ENCODE data around the gene NDUFV1. TPM values are rescaled to one million over a fixed set of nuclear protein-coding genes. Genes with fewer than 3 reads are reported as not detected.

NDUFV1 gene
- total RNA-seq, 4 donors from 2014 or later, result 148 to 403 (median 197) TPM

DNA sequence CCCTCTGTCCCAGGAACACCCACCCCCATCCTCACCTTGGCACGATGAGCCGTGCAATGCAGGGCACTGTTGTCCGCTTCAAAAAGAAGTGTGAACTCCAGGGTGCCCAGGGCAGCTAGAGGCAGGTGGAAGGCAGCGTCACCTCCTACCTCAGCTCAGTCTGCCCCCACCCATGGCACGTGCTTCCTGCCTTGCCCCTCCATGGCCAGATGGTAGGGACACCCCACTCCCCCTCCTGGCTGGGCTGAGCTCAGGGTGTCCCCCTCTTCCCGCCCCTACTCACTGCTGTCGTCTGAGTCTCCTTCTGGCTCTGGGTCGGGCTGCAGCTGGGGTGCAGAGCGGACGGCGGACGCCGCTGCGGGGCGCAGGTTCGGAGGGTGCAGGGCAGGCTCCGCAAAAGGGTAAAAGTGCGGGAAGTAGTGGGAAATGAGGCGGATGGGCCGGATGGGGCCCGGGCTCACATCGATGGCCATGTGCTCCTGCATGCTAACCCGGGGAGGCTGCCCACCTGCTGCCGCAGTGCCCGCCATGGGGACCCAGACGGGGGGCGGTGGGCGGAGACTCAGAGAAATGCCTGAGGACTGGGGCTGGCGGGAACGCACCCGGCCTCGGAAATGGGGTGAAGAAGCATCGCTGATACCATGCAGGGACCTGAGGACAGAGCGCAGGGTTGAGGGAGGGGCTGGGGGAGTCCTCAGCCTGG lies 9.1 kb downstream of the NDUFV1 start:
- TF ChIP-seq, protein P1, sequence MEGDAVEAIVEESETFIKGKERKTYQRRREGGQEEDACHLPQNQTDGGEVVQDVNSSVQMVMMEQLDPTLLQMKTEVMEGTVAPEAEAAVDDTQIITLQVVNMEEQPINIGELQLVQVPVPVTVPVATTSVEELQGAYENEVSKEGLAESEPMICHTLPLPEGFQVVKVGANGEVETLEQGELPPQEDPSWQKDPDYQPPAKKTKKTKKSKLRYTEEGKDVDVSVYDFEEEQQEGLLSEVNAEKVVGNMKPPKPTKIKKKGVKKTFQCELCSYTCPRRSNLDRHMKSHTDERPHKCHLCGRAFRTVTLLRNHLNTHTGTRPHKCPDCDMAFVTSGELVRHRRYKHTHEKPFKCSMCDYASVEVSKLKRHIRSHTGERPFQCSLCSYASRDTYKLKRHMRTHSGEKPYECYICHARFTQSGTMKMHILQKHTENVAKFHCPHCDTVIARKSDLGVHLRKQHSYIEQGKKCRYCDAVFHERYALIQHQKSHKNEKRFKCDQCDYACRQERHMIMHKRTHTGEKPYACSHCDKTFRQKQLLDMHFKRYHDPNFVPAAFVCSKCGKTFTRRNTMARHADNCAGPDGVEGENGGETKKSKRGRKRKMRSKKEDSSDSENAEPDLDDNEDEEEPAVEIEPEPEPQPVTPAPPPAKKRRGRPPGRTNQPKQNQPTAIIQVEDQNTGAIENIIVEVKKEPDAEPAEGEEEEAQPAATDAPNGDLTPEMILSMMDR (IDR thresholded peaks at IDR 0.05; ENCODE audit: low read depth), result no peak

GRCh38 chr11:67616431-67617242 lies 9.9 kb downstream of the NDUFV1 start:
- TF ChIP-seq, protein P1 (IDR thresholded peaks at IDR 0.05; ENCODE audit: low read depth), result no peak

- TF ChIP-seq, protein P1 (IDR thresholded peaks at IDR 0.05; ENCODE audit: low read depth), result no peak
These were observed 10.7 kb downstream of the NDUFV1 start for GRCh38 chr11:67617243-67617953.

GRCh38 chr11:67626970-67627369 lies 20.2 kb downstream of the NDUFV1 start:
- TF ChIP-seq, protein P1 (IDR thresholded peaks at IDR 0.05; ENCODE audit: low read depth), result no peak

DNA sequence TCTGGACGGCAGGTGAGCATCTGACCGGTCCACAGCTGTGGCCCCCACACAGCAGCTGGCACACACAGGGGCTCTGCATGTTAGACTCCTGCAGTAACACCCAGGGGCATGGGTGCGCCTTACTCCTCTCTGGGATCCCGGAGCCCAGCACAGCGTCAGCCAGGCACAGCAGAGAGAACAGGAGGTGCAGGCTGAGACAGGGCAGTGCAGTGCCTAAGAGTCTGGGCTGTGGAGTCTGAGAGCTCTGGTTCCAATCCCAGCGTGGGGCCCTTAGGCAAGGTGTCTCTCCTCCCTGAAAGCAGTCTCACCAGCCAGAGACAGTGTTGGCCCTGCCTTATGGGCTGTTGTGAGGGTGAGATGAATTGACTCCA lies 20.7 kb downstream of the NDUFV1 start:
- TF ChIP-seq, protein P1 (IDR thresholded peaks at IDR 0.05; ENCODE audit: low read depth), result no peak

- TF ChIP-seq, protein P1 (IDR thresholded peaks at IDR 0.05; ENCODE audit: low read depth), result no peak
These were observed 21.3 kb downstream of the NDUFV1 start for GRCh38 chr11:67627812-67628624.
